C1 segment of cervical spinal cord (tissue), 14 donors: Measurements from ENCODE around the gene LUC7L.
"Not testable (repeated sequence)": the region's sequence is repeated elsewhere in the genome, so short reads cannot be mapped to it uniquely, and the experiment has no call there.

Source experiments
- DNase-seq, 14 donors: peaks; one replicate each; lab custom pipeline; 2025; lab: John Stamatoyannopoulos, UW

The LUC7L gene

DNA sequence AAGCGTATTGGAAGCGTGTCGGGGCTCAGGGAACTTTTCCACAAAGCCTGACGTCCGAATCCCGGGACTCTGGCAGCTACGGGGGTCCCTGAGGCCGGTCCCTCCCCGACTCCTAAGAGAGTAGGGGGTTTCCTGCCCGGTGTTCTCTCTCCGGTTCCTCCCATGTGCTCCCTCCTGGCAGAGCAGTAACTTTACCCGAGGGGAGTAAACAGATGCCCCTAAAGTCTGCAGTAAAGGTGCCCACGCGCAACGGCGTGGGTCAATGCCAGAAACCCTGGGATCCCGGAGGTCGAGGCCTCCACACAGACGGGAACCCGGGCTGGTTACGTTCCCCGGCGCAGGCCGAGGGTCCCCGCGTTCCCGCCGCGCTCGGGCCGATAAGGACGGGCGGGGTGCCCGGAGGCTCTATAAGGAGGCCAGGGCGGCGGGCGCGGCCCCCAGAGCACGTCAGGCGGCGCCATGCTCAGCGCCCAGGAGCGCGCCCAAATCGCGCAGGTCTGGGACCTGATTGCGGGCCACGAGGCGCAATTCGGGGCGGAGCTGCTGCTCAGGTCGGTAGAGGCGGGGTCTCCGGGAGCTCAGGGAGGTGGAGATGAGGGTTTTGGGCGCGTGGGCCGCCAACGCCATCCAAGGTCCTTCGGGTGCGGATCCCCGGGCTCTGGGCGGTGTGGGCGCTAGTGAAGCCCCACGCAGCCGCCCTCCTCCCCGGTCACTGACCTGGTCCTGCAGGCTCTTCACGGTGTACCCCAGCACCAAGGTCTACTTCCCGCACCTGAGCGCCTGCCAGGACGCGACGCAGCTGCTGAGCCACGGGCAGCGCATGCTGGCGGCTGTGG, 63.5 kb downstream of the LUC7L start, which contains the start of gene HBM:
Gene HBM (plus strand): TSS at position 440 of the 836 bp plus-strand sequence. CDS start 20 bp downstream, at position 460.
- DNase-seq, result no peak

DNA sequence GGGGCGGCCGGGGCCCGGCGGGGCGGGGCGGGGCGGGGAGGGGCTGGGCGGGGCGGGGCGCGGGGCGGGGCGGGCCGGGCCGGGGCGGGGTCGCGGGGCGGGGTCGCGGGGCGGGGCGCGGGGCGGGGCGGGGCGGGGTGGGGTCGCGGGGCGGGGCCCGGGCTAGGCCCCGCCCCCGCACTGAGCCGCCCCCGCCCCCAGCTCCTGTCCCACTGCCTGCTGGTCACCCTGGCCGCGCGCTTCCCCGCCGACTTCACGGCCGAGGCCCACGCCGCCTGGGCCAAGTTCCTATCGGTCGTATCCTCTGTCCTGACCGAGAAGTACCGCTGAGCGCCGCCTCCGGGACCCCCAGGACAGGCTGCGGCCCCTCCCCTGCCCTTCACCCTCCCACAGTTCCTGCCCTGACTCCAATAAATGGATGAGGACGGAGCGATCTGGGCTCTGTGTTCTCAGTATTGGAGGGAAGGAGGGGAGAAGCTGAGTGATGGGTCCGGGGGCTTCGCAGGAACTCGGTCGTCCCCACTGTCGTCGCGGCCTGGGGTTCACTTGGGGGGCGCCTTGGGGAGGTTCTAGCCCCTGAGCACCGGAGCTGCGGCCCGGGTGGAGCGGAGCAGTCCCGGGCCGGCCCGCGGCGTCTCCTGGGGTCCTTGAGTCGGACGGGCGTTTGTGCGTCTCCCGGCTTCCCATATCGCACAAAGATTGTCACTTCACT, 64.3 kb downstream of the LUC7L start:
- no peak for DNase-seq

DNA sequence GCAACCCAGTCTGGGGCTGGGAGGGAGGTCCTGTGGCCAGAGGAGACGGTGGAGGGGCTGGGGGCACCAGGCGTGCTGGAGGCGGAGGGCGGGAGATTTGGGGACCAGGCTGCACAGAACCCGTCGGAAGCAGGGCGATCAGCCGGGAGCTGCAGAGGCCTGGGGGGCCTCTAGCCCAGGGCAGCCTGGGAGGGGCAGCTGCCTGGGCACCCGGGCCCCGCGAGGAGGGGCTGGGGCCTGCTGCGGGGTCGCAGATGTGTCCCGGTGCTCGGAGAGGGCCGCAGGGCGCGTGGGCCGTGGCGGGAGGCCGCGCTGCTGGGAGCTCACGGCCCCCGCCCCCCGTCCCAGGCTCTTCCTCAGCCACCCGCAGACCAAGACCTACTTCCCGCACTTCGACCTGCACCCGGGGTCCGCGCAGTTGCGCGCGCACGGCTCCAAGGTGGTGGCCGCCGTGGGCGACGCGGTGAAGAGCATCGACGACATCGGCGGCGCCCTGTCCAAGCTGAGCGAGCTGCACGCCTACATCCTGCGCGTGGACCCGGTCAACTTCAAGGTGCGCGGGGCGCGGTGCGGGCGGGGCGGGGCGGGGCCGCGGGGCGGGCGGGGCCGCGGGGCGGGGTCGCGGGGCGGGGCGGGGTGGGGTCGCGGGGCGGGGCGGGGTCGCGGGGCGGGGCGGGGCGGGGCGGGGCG, 65.0 kb downstream of the LUC7L start:
- not testable (repeated sequence) for DNase-seq

DNA sequence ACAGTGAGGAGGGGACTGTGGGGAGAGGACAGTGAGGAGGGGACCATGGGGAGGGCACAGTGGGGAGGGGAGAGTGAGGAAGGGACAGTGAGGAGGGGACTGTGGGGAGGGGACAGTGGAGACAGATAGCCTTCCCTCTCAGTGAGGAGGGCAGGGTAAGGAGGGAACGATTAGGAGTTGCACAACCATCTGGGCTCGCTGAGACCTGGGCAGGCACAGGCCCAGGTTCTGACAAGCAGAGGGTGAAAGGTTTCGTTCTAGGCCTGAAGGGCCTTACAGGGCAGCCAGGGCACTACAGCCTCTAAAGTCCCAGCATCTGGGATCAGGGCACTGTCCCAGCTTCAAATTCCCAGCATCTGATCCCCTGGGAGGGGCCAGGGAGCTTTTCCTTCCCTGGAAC, 65.6 kb downstream of the LUC7L start:
- not testable (repeated sequence) for DNase-seq

DNA sequence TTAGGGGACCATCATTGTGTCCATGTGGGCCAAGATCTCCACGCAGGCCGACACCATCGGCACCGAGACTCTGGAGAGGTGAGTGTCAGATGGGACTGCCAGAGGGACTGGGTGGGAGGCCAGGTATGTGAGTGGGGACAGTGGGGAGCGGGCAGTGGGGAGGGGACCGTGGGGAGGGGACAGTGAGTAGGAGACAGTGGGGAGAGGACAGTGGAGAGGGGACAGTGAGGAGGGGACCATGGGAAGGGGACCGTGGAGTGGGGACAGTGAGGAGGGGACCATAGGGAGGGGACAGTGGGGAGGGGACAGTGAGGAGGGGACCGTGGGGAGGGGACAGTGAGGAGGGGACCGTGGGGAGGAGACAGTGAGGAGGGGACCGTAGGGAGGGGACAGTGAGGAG, 66.1 kb downstream of the LUC7L start:
- not testable (repeated sequence) for DNase-seq

DNA sequence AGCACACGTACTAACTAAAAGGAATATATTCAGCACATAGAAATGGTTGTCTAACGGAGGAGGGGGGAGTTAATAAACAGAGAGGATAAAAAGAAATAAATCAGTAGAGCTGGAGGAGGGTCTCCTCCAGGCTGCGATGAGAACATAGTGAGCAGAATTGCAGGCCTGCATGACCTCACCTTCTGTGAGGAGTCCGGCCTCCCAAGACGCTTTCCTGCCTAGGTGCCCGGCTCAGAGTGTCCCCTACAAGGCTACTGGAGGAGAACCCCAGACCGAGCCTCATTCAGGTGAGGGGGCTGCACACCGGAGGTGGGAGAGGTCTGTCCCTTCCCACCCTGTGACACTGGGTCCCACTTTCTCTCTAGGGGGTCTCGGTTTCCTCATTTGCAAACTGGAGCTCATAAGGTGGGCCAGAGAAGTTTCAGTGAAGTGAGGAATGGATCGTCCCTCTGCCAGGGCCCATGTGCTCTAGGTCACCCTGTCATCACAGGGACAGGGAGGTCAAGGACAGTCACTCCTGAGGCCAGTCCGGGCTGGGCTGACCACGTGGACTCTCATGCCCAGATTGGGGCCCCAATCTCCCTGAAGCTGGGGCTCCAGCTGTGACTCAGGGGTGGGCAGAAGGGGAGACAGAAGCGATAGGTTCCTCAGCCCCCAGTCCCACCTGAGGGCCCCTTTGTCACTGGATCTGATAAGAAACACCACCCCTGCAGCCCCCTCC, 66.8 kb downstream of the LUC7L start:
- DNase-seq, result no peak

DNA sequence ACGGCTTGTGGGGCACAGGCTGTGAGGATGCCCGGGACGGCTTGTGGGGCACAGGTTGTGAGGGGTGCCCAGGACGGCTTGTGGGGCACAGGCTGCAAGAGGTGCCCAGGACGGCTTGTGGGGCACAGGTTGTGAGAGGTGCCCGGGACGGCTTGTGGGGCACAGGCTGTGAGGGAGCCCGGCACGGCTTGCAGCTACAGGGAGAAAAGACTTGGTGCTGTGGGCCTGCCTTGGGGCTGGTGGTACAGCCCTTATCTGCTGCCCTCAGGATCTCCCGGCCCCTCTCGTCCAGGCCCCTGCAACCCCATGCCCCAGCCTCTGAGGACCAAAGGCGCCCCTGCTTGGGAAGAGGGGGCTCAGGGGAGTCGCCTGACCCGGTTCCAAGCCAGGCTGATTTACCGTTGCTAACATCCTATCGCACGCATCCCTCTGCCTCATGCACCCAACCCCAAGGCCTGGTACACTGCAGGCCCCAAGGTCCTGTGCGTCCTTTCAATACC, 68.5 kb downstream of the LUC7L start:
- no peak for DNase-seq

DNA sequence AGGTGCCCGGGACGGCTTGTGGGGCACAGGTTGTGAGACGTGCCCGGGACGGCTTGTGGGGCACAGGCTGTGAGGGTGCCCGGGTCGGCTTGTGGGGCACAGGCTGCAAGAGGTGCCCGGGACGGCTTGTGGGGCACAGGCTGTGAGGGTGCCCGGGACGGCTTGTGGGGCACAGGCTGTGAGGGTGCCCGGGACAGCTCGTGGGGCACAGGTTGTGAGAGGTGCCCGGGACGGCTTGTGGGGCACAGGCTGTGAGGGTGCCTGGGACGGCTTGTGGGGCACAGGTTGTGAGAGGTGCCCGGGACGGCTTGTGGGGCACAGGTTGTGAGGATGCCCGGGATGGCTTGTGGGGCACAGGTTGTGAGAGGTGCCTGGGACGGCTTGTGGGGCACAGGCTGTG, 69.0 kb downstream of the LUC7L start:
- not testable (repeated sequence) for DNase-seq

DNA sequence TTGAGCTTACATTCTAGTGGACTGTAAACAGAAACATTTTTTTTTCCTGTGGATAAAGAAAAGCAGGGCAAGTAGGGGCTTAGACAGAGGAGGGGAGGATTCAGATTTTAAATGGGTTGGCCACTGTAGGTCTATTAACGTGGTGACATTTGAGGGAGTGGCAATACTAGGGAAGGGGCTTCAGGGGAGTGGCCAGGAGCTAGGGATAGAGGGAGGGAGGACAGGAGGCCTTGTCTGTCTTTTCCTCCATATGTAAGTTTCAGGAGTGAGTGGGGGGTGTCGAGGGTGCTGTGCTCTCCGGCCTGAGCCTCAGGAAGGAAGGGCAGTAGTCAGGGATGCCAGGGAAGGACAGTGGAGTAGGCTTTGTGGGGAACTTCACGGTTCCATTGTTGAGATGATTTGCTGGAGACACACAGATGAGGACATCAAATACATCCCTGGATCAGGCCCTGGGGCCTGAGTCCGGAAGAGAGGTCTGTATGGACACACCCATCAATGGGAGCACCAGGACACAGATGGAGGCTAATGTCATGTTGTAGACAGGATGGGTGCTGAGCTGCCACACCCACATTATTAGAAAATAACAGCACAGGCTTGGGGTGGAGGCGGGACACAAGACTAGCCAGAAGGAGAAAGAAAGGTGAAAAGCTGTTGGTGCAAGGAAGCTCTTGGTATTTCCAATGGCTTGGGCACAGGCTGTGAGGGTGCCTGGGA, 70.0 kb downstream of the LUC7L start:
- no peak for DNase-seq

DNA sequence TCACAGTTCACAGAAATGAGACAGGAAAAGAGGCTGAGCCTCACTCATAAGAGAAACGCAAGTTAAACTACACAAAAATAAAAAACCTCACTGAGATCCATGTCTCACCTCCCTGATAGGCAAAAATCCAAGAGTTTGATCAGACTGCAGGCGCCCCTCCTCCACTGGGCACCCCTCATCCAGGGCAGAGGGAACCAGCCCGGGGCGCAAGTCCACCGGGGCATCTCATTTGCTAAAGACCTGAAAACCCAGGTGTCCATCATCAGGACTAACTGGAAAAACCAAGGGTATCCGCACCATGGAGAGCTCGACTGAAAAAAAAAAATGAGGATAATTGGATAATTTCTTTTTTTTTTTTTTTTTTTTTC, 74.2 kb downstream of the LUC7L start:
- DNase-seq, result no peak

DNA sequence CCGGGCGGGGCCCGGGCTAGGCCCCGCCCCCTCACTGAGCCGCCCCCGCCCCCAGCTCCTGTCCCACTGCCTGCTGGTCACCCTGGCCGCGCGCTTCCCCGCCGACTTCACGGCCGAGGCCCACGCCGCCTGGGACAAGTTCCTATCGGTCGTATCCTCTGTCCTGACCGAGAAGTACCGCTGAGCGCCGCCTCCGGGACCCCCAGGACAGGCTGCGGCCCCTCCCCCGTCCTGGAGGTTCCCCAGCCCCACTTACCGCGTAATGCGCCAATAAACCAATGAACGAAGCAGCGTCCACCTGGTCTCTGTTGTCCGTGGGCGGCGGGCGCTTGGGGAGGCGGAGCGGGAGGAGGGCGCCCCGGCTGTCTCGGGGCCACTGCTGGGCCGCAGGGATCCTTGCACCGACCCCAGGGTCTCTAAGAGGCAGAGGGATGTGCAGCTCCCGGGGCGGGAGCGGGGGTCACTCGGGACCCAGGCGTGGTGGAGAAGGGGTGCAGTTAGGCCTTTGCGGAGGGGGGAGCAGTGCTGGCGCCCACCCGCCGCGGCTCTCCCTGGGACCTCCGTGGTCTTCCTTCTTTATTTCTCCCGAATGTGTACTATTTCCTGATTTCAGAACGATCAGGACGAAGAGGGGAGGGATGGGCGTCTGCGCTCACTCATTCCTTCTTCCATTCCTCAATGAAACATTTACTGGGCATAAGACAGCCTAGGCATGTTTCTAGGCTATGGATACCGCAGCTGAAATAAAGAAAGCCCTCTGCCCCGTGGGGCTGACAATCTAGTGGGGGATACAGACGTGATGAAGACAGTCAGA, 74.8 kb downstream of the LUC7L start:
- no peak for DNase-seq

DNA sequence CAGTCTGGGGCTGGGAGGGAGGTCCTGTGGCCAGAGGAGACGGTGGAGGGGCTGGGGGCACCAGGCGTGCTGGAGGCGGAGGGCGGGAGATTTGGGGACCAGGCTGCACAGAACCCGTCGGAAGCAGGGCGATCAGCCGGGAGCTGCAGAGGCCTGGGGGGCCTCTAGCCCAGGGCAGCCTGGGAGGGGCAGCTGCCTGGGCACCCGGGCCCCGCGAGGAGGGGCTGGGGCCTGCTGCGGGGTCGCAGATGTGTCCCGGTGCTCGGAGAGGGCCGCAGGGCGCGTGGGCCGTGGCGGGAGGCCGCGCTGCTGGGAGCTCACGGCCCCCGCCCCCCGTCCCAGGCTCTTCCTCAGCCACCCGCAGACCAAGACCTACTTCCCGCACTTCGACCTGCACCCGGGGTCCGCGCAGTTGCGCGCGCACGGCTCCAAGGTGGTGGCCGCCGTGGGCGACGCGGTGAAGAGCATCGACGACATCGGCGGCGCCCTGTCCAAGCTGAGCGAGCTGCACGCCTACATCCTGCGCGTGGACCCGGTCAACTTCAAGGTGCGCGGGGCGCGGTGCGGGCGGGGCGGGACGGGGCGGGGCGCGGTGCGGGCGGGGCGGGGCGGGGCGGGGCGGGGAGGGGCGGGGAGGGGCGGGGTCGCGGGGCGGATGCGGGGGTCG, 75.6 kb downstream of the LUC7L start:
- DNase-seq, result not testable (repeated sequence)

DNA sequence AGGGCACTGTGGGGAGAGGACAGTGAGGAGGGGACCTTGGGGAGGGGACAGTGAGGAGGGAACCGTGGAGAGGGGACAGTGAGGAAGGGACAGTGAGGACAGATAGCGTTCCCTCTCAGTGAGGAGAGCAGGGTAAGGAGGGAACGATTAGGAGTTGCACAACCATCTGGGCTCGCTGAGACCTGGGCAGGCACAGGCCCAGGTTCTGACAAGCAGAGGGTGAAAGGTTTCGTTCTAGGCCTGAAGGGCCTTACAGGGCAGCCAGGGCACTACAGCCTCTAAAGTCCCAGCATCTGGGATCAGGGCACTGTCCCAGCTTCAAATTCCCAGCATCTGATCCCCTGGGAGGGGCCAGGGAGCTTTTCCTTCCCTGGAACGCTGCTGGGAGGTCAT, 76.1 kb downstream of the LUC7L start:
- not testable (repeated sequence) for DNase-seq

DNA sequence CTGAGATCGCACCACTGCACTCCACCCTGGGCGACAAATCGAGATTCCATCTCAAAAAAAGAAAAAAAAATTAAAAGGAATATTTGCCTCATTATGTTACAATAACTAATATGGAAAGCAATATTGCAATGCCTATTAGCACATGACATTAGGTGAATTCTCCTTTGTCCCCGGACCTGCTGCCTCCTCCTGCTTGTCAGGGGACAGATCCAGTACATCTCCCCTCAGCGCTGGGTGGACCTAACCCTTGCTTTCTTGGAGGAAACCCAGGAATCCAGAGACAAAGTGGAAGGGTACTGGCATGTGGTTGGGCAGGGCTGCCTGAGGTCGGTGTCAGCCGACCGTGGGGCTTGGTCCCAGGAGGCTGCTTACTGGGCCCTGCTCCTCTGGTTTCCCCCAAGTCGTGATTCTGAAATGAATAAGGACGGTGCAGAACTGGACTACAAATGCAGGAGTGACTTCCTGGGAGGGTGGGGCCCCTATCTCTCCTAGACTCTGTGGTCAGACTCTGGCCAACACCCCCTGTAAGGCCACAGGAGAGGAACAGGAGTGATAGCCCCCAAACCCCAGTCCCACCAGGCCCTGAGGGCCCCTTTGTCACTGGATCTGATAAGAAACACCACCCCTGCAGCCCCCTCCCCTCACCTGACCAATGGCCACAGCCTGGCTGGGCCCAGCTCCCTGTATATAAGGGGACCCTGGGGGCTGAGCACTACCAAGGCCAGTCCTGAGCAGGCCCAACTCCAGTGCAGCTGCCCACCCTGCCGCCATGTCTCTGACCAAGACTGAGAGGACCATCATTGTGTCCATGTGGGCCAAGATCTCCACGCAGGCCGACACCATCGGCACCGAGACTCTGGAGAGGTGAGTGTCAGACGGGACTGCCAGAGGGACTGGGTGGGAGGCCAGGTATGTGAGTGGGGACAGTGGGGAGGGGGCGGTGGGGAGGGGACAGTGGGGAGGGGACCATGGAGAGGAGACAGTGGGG, 76.8 kb downstream of the LUC7L start, which contains the start of gene HBZ:
Gene HBZ (plus strand): TSS at position 504 of the 988 bp plus-strand sequence. CDS start 266 bp downstream, at position 770.
- no peak for DNase-seq

DNA sequence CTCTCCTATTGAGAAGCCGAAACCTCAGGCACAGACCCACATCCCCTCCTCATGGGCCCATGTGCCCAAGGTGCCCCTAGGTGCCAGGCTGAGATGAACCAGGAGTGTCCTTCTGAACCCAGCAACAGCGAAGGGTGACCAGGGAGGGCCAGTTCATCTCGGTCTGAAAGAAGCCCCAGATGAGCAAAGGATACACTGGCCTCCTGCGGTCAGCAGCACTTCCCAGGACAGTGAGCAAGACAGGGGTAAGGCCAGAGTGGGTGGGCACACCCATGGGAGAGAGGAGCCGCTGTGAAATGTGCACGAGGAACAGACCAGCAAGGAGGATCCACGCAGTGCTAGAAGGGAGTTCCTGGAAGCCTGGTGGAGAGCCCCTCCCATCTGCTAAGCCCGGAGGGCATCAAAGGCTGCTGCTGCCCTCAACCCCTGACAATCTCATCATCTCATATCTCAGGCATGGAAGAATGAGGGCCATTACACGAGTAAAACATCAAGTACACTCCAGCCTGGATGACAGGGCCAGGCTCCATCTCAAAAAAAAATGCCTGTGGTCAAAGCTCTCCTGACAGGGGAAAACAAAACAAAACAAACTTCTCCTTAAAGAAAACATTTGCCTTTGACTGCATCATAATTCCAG, 80.1 kb downstream of the LUC7L start:
- DNase-seq, result no peak

DNA sequence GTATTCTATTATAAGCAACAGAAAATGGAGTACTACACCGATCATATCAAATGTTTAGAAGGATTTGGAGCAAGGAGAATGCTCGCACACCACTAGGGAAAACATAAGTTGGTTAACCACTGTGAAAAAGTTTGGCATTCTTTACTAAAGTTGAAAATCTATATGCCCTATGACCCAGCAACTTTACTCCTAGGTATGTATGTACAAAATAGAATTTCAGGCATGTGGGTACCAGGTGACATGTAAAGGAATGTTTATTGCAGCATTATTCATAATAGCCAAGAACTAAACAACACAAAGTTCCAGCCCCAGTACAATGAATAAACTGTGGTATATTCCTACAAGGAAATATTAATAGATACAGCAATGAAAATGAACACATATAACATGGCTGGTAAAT, 82.6 kb downstream of the LUC7L start:
- no peak for DNase-seq

DNA sequence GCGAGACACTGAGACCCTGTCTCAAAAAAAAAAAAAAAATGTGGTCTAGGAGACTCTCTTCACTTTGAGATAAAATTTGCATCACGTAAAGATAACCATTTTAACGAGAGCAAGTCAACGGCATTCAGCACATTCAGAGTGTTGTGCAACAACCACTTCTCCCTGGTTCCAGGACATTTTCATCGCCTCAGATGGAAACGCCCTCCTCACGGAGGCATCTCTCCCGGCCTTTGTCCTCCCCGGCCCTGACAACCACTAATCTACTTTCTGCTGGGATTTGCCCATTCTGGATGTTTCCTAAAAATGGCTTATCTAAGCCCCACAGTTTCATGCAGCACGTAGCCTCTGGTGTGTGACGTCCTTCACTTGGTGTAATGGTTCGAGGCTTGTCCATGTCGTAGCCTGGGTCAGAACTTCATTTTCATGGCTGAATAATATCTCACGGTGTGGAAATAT, 84.4 kb downstream of the LUC7L start:
- no peak for DNase-seq
